K562 (cell line): Measurements from ENCODE around the gene ZBTB16. TPM values are rescaled to one million over a fixed set of nuclear protein-coding genes. Genes with fewer than 3 reads are reported as not detected.

ENCODE experiments used
- ATAC-seq: fragments of 200-7000 bp; cut with Tn5 transposase; 3 replicates; pipeline ENCODE4 v1.9.1; 2020; ENCODE audit warnings: moderate library complexity
- BruUV-seq: library from RNA; stranded (reverse); fragments of 400-500 nt; replicated peaks from 2 replicates; lab custom pipeline; 2021; lab: Mats Ljungman, UMichigan
- CTCF ChIA-PET: fragments of 300-600 bp; formaldehyde crosslinking; extraction: SDS; loops from one replicate; lab custom pipeline; 2021; ENCODE audit warnings: low intra/inter-chr PET ratio; lab: Yijun Ruan, JAX
- POLR2A ChIA-PET: fragments of 300-600, 350-650 bp; sonication (Branson Sonifier 250); formaldehyde crosslinking; extraction: SDS; loops from one replicate; lab custom pipeline; 2021; ENCODE audit warnings: antibody characterized with exemption, inconsistent platforms; lab: Yijun Ruan, JAX
- DNase-seq, 4 experiments: peaks; one replicate each; pipeline versions ENCODE4 v3.0.0 to v3.0.0-alpha.2; 2011 to 2018; ENCODE audit warnings: low spot score in 3 of 4, mixed read lengths in 3 of 4; ENCODE audit errors: extremely low read depth in 1 of 4
- FAIRE-seq: peaks from 2 replicates; lab custom pipeline; 2011; peaks lifted over from hg19 to GRCh38; lab: Jason Lieb, UNC
- H2AFZ ChIP-seq: 2 replicates; pipeline ENCODE4 v1.6.0; 2011; ENCODE audit warnings: low read depth, low read length, control low read depth, inconsistent platforms
- H3K27ac ChIP-seq: fragments of 200-600 bp; 3 replicates; pipeline ENCODE4 v1.8.0; 2011; ENCODE audit warnings: low read depth, mild to moderate bottlenecking, control low read depth, inconsistent platforms, low read length, moderate library complexity, mixed read lengths; ENCODE audit errors: extremely low read depth
- H3K27me3 ChIP-seq, 2 experiments: fragments of 300-600 bp in 1 of 2; 2 replicates in 1 of 2; 3 replicates in 1 of 2; pipeline versions ENCODE4 v1.6.0 to v1.8.0; 2011; ENCODE audit warnings: inconsistent platforms in 2 of 2, low read length in 2 of 2, mild to moderate bottlenecking in 1 of 2, mixed read lengths in 1 of 2, moderate library complexity in 1 of 2; ENCODE audit not compliant: control insufficient read depth in 2 of 2, insufficient read depth in 2 of 2
- H3K36me3 ChIP-seq: fragments of 300-600 bp; 3 replicates; pipeline ENCODE4 v1.8.0; 2011; ENCODE audit warnings: mild to moderate bottlenecking, low read length, inconsistent platforms; ENCODE audit not compliant: control insufficient read depth, insufficient read depth
- H3K4me1 ChIP-seq, 2 experiments: fragments of 200-600 bp in 1 of 2; replicated peaks in 1 of 2; 2 replicates in 1 of 2; 3 replicates in 1 of 2; pipeline versions ENCODE4 v1.5.1 to v1.8.0; 2011; ENCODE audit warnings: inconsistent platforms in 2 of 2, low read length in 2 of 2, mild to moderate bottlenecking in 1 of 2, mixed read lengths in 1 of 2, moderate library complexity in 1 of 2; ENCODE audit not compliant: control insufficient read depth in 2 of 2, insufficient read depth in 2 of 2
- H3K4me2 ChIP-seq: 2 replicates; pipeline ENCODE4 v1.6.1; 2011; ENCODE audit warnings: low read length, control low read depth, inconsistent platforms, mixed read lengths; ENCODE audit not compliant: insufficient read depth
- H3K4me3 ChIP-seq: fragments of 200-600 bp; sonication (generic), shearing (Covaris generic); 2 replicates; pipeline ENCODE4 v1.5.1; 2016; ENCODE audit warnings: control low read depth, inconsistent platforms
- H3K79me2 ChIP-seq: fragments of 200-600 bp; 3 replicates; pipeline ENCODE4 v1.8.0; 2011; ENCODE audit warnings: low read length, inconsistent platforms; ENCODE audit not compliant: control insufficient read depth, insufficient read depth
- H3K9ac ChIP-seq, 2 experiments: 2 replicates each; pipeline versions ENCODE4 v1.6.0 to v1.6.1; 2011; ENCODE audit warnings: low read depth in 2 of 2, low read length in 2 of 2, control low read depth in 1 of 2, inconsistent platforms in 1 of 2, mild to moderate bottlenecking in 1 of 2, mixed read lengths in 1 of 2; ENCODE audit not compliant: insufficient read depth in 1 of 2
- H3K9me1 ChIP-seq: one replicate; pipeline ENCODE4 v1.6.0; 2011; ENCODE audit warnings: inconsistent platforms, mild to moderate bottlenecking, low read length, moderate library complexity; ENCODE audit not compliant: control insufficient read depth, insufficient read depth
- H3K9me3 ChIP-seq: replicated peaks from 2 replicates; pipeline ENCODE4 v1.5.1; 2011; ENCODE audit warnings: low read depth, low read length, inconsistent platforms; ENCODE audit not compliant: control insufficient read depth, insufficient read depth
- H4K20me1 ChIP-seq: replicated peaks from 2 replicates; pipeline ENCODE4 v1.6.1; 2011; ENCODE audit warnings: low read length, inconsistent platforms, mixed read lengths; ENCODE audit not compliant: control insufficient read depth, insufficient read depth
- ARNT ChIP-seq, 2 experiments: fragments of 450-650 bp; IDR thresholded peaks; 2 replicates each; pipeline ENCODE4 v1.6.1; 2016; ENCODE audit warnings: mild to moderate bottlenecking in 1 of 2
- BCOR ChIP-seq: fragments of 450-650 bp; IDR thresholded peaks from 2 replicates; pipeline ENCODE4 v1.6.1; 2016
- BDP1 ChIP-seq: IDR thresholded peaks from 3 replicates; pipeline ENCODE4 v1.6.1; 2011; ENCODE audit not compliant: insufficient read length, insufficient read depth
- CCAR2 ChIP-seq: fragments of 200-400 bp; formaldehyde crosslinking; IDR thresholded peaks from 2 replicates; pipeline ENCODE4 v1.6.1; 2017; ENCODE audit warnings: mild to moderate bottlenecking, low read depth, low read length
- CREBBP ChIP-seq: IDR thresholded peaks from one replicate; pipeline ENCODE4 v1.6.1; 2012; ENCODE audit warnings: low read depth, mild to moderate bottlenecking, control low read depth, inconsistent platforms, low read length
- EWSR1 ChIP-seq: fragments of 450-650 bp; IDR thresholded peaks from 2 replicates; pipeline ENCODE4 v1.6.1; 2018; ENCODE audit warnings: borderline replicate concordance, mild to moderate bottlenecking, low read depth, moderate library complexity; ENCODE audit not compliant: partially characterized antibody
- GTF2E2 ChIP-seq: fragments of 200-800 bp; sonication (Bioruptor generic); IDR thresholded peaks from 2 replicates; pipeline ENCODE4 v1.6.1; 2016; ENCODE audit warnings: missing genetic modification characterization, missing compliant biosample characterization
- HIVEP1 ChIP-seq: fragments of 250-450 bp; sonication (Bioruptor Pico); IDR thresholded peaks from 2 replicates; pipeline ENCODE4 v1.4.0; 2020; ENCODE audit warnings: mild to moderate bottlenecking
- IRF9 ChIP-seq: fragments of 450-650 bp; IDR thresholded peaks from 2 replicates; pipeline ENCODE4 v1.6.1; 2016; ENCODE audit warnings: missing biosample characterization, missing genetic modification characterization
- MCM3 ChIP-seq: fragments of 450-650 bp; IDR thresholded peaks from 2 replicates; pipeline ENCODE4 v1.6.1; 2016
- MYNN ChIP-seq, 2 experiments: sonication (generic); formaldehyde crosslinking in 1 of 2; IDR thresholded peaks; 2 replicates each; pipeline versions ENCODE4 v1.5.0 to v1.6.1; 2016 to 2020; ENCODE audit warnings: antibody characterized with exemption in 1 of 2, missing genetic modification reagents in 1 of 2
- NFIC ChIP-seq: fragments of 450-650 bp; IDR thresholded peaks from 2 replicates; pipeline ENCODE4 v1.6.1; 2017; ENCODE audit warnings: mild to moderate bottlenecking, inconsistent platforms
- NFIX ChIP-seq: fragments of 250-450 bp; sonication (Bioruptor Pico); IDR thresholded peaks from 2 replicates; pipeline ENCODE4 v1.4.0; 2020; ENCODE audit warnings: low read depth, mild to moderate bottlenecking, moderate library complexity
- PHF8 ChIP-seq: fragments of 200-600 bp; sonication (generic); IDR thresholded peaks from 2 replicates; pipeline ENCODE4 v1.6.1; 2012; ENCODE audit warnings: mixed run types, mild to moderate bottlenecking, inconsistent platforms, low read length, moderate library complexity, borderline replicate concordance
- PHTF2 ChIP-seq: fragments of 250-450 bp; sonication (Bioruptor Pico); IDR thresholded peaks from 2 replicates; pipeline ENCODE4 v1.5.0; 2021; ENCODE audit warnings: mild to moderate bottlenecking
- SNAPC5 ChIP-seq: fragments of 250-450 bp; sonication (Bioruptor Pico); IDR thresholded peaks from 2 replicates; pipeline ENCODE4 v1.8.0; 2021; ENCODE audit warnings: moderate library complexity, mild to moderate bottlenecking, inconsistent platforms
- ZEB2 ChIP-seq: fragments of 450-650 bp; IDR thresholded peaks from 2 replicates; pipeline ENCODE4 v1.6.1; 2016
- ZNF277 ChIP-seq: fragments of 250-450 bp; sonication (Bioruptor Pico); IDR thresholded peaks from 2 replicates; pipeline ENCODE4 v1.8.0; 2022; ENCODE audit warnings: inconsistent platforms, mild to moderate bottlenecking, moderate library complexity, borderline replicate concordance
- WGBS: fragments of 100-300 bp; shearing (Covaris generic); methylation state at CpG from one replicate; pipeline ENCODE4 v1.1.6; 2016; ENCODE audit warnings: low coverage, mixed read lengths; ENCODE audit not compliant: insufficient coverage; ENCODE audit errors: missing lambda C conversion rate; 5-methylcytosine and 5-hydroxymethylcytosine counted together
- in situ Hi-C: fragments of 300-500 bp; cut with MboI; formaldehyde crosslinking; loops from 4 replicates; pipeline ENCODE4 v1.15.0; 2018; ENCODE audit warnings: inconsistent platforms, mixed read lengths
- intact Hi-C: fragments of 100-400 bp; cut with micrococcal nuclease; formaldehyde crosslinking; loops from 2 replicates; pipeline ENCODE4 v1.14.2; 2022
- polyA plus RNA-seq, 8 experiments: library from polyadenylated mRNA; depleted of rRNA in 4 of 8; stranded (reverse) in 5 of 8; unstranded in 3 of 8; fragments of >200 nt; fragmentation: Nextera tagmentation in 2 of 8; fragmentation: Illumina TruSeq in 1 of 8; extraction: Ambion mirVana in 2 of 8; extraction: Trizol in 1 of 8; gene quantifications; 2 replicates each; pipeline versions ENCODE4 v1.2.1 to v1.2.3, GENCODE V29; 2011 to 2014; ENCODE audit warnings: inconsistent platforms in 1 of 8, missing spikeins in 1 of 8
- total RNA-seq, 7 experiments: library from RNA; depleted of rRNA in 6 of 7; stranded (reverse); fragments of >200 nt in 6 of 7; fragmentation: Illumina TruSeq in 2 of 7; extraction: Trizol in 2 of 7; gene quantifications; 2 replicates each; pipeline versions ENCODE4 v1.2.1 to v1.2.3, GENCODE V29; 2011 to 2021; ENCODE audit warnings: low replicate concordance in 1 of 7

ZBTB16 gene
- total and polyA plus RNA-seq, 9 of the 15 experiments (the other 6 are each of a cell fraction or from before 2014, with no cell fraction given) = 0.06 to 0.40 (median 0.24) TPM; not detected in 4

DNA sequence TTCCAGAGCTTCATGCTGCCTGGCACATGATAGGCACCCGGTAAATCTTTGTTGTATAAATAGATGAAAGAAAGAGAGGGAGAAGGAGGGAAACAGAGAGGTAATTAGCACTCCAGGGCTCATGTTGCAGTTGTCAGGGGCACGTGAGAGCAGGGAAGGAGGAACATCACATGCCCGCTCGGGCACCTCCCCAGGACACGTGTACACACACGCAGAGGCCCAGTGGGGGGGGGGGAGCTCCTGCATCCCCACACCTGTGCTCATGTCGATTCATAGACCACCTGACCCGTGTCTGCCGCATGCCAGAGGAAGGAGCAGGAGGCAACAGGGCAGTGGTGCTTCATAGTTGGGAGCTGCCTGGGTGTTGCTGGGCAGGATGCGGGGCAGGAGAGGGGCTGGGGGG is 199.6 kb downstream of the ZBTB16 start:
- H3K36me3 ChIP-seq = no peaks in the 10 kb centered on the region
- ChIA-PET CTCF (no interaction called here), POLR2A (interaction anchor here (0.5 to 0.7 kb wide), 2 partner anchors 205 to 1308 kb away, joined by 3 read pairs; no protein-coding TSS in a partner anchor)
- no peaks in the 10 kb centered on the region for H4K20me1 ChIP-seq
- peaks cover 14 to 22% of the 10 kb centered on the region in 2 experiments; a peak in 4 of 5 replicates for H3K4me1 ChIP-seq
- in situ Hi-C loops = loop anchor here (25.0 kb wide), 1 partner anchor 947 kb away; the partner anchor contains the start of gene TTC12
- H3K27ac ChIP-seq = no peak overlapping the region
- 0 out of 4 replicates have a peak overlapping the region, but pooled peaks of 1 of the 2 experiments have one; percentile 5 for H3K9ac ChIP-seq
- no peak for ATAC-seq
- DNase-seq = no peak
- no peak overlapping the region for H3K4me2 ChIP-seq
- TF ChIP-seq CCAR2 = no peak
- no peak for TF ChIP-seq PHTF2
- no peak for TF ChIP-seq NFIC
- no peak for TF ChIP-seq ARNT (IDR thresholded peaks at IDR 0.05)
- no peak for TF ChIP-seq ZNF277 (CRISPR knock-in tag)
- no peak for TF ChIP-seq EWSR1
- no peak for TF ChIP-seq HIVEP1
- no peak for TF ChIP-seq BCOR
- no peak for TF ChIP-seq GTF2E2 (tag)
- no peak for TF ChIP-seq BDP1
- no peak for TF ChIP-seq IRF9
- no peak for TF ChIP-seq SNAPC5
- no peak for TF ChIP-seq MCM3
- TF ChIP-seq MYNN (IDR thresholded peaks at IDR 0.05) = no peak
- no peak for TF ChIP-seq MYNN (CRISPR knock-in tag; IDR thresholded peaks at IDR 0.05)
- TF ChIP-seq ZEB2 = no peak
- no peak for TF ChIP-seq PHF8
- TF ChIP-seq NFIX = no peak
- TF ChIP-seq CREBBP = no peak
- no peak overlapping the region for H2AFZ ChIP-seq
- 49% methylated on average over 10 of the region's 10 CpGs for whole genome bisulfite sequencing
- H3K9me3 ChIP-seq = no peaks in the 10 kb centered on the region
- H3K4me3 ChIP-seq = no peak overlapping the region
- peaks cover 3% of the 10 kb centered on the region for H3K9me1 ChIP-seq
- no peaks in the 10 kb centered on the region for H3K79me2 ChIP-seq
- BruUV-seq = no TSS peak
- no peak for FAIRE-seq
- H3K27me3 ChIP-seq = no peaks in the 10 kb centered on the region; a peak in 1 of 5 replicates
- intact Hi-C loops = no loop called here
